Urothelium cell line (cell line): ENCODE results near the gene THBD.

ENCODE experiments used
- DNase-seq: peaks from one replicate; pipeline ENCODE4 v3.0.0; 2011; ENCODE audit warnings: low spot score, mixed read lengths
- FAIRE-seq: peaks from 2 replicates; lab custom pipeline; 2011; peaks lifted over from hg19 to GRCh38; lab: Jason Lieb, UNC

The THBD gene

GRCh38 chr20:23049201-23050075 is at the start of gene THBD:
TSS of gene THBD (minus strand) at chr20:23049672. CDS start at chr20:23049504, 168 bp downstream.
- DNase-seq, result peak; percentile 50

GRCh38 chr20:23097636-23098580 is 48.4 kb upstream of the THBD start:
- FAIRE-seq, result no peak
- no peak for DNase-seq

More at GRCh38 chr20:23049201-23050075, at the start of gene THBD:
- no peak for FAIRE-seq

GRCh38 chr20:23096986-23097520 is 47.6 kb upstream of the THBD start:
- FAIRE-seq, result no peak

GRCh38 chr20:23096097-23096496 is 46.6 kb upstream of the THBD start:
- FAIRE-seq (no peak), DNase-seq (no peak)

More at GRCh38 chr20:23096986-23097520, 47.6 kb upstream of the THBD start:
- DNase-seq, result no peak

GRCh38 chr20:23095499-23095898 is 46.0 kb upstream of the THBD start:
- DNase-seq, result no peak
- no peak for FAIRE-seq

GRCh38 chr20:23094927-23095326 is 45.5 kb upstream of the THBD start:
- DNase-seq (no peak), FAIRE-seq (no peak)

- FAIRE-seq, result no peak
- DNase-seq, result no peak
Observed at GRCh38 chr20:23094213-23094896, 44.9 kb upstream of the THBD start.

- no peak for FAIRE-seq
- DNase-seq, result no peak
Observed at GRCh38 chr20:23093613-23094012, 44.1 kb upstream of the THBD start.

GRCh38 chr20:23092861-23093495 is 43.5 kb upstream of the THBD start:
- FAIRE-seq (no peak), DNase-seq (no peak)

- FAIRE-seq (no peak), DNase-seq (no peak)
Observed at GRCh38 chr20:23092384-23092756, 42.9 kb upstream of the THBD start.

GRCh38 chr20:23091721-23092383 is 42.4 kb upstream of the THBD start:
- DNase-seq (no peak), FAIRE-seq (no peak)

- no peak for FAIRE-seq
Observed at GRCh38 chr20:23090878-23091277, 41.4 kb upstream of the THBD start.

GRCh38 chr20:23090147-23090546 is 40.7 kb upstream of the THBD start:
- FAIRE-seq (no peak), DNase-seq (no peak)

More at GRCh38 chr20:23090878-23091277, 41.4 kb upstream of the THBD start:
- no peak for DNase-seq

GRCh38 chr20:23088866-23089265 is 39.4 kb upstream of the THBD start:
- FAIRE-seq (no peak), DNase-seq (no peak)

GRCh38 chr20:23087587-23088251 is 38.2 kb upstream of the THBD start:
- FAIRE-seq (no peak), DNase-seq (no peak)

GRCh38 chr20:23086931-23087411 is 37.5 kb upstream of the THBD start:
- no peak for FAIRE-seq
- DNase-seq, result no peak

GRCh38 chr20:23086056-23086566 is 36.6 kb upstream of the THBD start, which contains the start of gene CD93:
TSS of gene CD93 (minus strand) at chr20:23086324. CDS start at chr20:23086192, 132 bp downstream.
- no peak for FAIRE-seq
- no peak for DNase-seq

GRCh38 chr20:23085436-23086055 is 36.1 kb upstream of the THBD start:
- no peak for FAIRE-seq
- no peak for DNase-seq
